GM12865 (cell line): ENCODE measurements around the gene METTL26.

Experiments used
- DNase-seq: peaks from one replicate; pipeline ENCODE4 v3.0.0; 2010; ENCODE audit warnings: low read depth
- H3K4me3 ChIP-seq: 2 replicates; pipeline ENCODE4 v1.5.1; 2011; ENCODE audit warnings: mild to moderate bottlenecking, low read depth, low read length, control low read depth
- TF ChIP-seq, protein P1 (sequence below): IDR thresholded peaks from 2 replicates; pipeline ENCODE4 v1.5.1; 2011; ENCODE audit warnings: low read length, control low read depth, low read depth, inconsistent platforms; ENCODE audit not compliant: insufficient read depth; ENCODE audit errors: missing control alignments

Gene METTL26

DNA sequence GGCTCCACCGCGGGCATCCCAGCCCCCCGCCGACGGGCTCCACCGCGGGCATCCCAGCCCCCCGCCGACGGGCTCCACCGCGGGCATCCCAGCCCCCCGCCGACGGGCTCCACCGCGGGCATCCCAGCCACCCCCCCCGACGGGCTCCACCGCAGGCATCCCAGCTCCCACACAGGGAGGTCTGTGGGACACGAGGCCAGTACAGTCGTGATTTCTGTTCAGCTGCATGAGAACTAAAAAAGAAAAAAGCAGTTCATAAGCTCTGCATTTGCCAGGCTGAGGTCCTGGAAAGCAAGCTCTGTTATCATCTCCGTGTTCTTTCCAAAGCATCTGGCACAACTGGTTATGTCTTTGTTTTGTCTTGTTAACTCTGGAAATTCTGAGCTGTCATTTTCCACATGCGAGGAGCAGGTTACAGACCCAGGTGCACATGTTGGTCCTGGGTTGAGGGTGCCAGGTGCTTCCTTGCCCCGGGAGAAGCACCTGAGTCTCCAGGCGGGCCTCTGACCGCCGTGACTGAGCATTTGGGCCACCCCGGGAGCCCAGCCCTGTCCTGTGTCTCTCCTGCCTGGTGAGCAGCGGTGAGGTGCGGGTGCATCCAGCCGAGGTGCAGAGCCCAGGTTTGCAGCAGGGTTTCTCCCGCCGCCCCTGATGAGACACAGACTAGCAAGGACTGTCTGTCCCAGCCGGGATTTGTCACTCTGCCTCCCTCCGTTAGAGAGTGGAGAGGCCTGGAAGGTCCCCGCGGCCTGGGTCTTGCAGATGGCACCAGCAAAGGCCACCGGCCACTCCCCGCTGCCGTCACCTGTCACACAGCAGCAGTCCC is 15.2 kb downstream of the METTL26 start:
- no peak overlapping the region for H3K4me3 ChIP-seq
- DNase-seq = no peak
- TF ChIP-seq, protein P1, sequence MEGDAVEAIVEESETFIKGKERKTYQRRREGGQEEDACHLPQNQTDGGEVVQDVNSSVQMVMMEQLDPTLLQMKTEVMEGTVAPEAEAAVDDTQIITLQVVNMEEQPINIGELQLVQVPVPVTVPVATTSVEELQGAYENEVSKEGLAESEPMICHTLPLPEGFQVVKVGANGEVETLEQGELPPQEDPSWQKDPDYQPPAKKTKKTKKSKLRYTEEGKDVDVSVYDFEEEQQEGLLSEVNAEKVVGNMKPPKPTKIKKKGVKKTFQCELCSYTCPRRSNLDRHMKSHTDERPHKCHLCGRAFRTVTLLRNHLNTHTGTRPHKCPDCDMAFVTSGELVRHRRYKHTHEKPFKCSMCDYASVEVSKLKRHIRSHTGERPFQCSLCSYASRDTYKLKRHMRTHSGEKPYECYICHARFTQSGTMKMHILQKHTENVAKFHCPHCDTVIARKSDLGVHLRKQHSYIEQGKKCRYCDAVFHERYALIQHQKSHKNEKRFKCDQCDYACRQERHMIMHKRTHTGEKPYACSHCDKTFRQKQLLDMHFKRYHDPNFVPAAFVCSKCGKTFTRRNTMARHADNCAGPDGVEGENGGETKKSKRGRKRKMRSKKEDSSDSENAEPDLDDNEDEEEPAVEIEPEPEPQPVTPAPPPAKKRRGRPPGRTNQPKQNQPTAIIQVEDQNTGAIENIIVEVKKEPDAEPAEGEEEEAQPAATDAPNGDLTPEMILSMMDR = no peak

DNA sequence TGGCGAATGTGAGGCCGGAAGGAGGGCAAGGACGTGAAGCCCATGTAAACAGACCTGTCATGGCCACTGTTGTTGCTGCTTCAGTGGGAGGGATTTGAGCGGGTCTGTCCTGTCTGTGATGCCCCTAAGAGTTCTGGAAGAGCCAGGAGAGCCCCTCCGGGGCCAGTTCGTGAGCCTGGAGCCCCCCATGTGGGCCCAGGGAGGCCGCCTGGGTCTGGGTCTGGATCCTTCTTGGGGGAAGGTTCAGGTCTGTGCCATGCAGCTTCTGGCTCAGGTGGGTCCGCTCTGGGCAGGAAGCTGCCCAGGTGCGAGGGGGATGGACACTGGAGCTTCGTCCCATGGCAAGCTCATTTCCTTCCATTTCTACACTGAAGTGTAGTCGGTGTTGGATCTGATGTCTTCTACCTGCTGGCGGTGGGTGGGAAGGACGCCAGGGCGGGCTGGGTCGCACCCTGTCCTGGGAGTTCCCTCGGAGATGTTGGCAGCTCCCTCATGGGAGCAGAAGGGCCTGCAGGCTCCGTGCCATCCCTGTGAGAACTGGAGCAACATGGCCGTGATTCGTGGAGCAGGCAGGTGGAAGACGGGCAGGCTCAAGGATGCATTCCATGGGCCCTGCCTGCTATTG is 16.5 kb downstream of the METTL26 start:
- no peak overlapping the region for H3K4me3 ChIP-seq
- DNase-seq = no peak
- TF ChIP-seq, protein P1 = no peak

DNA sequence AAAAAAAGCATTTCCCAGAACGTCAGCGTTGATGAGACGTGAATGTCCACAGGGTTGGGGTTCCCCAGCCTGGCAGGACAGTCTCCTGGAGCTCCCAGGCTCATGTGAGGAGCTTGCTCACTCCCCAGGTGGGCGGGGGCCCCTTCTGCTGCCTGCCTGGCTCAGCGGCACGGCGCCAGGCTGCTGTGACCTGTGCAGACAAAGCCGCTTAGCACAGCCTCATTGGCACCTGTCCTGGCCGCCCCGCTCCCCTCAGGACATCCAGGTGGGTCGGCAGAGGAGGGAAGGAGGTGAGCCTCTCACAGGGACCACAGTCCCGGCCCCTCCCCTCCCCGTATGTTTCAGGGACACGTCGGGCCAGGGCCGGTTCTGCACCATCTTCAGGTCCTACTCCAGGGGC is 18.2 kb downstream of the METTL26 start:
- H3K4me3 ChIP-seq = no peak overlapping the region
- TF ChIP-seq, protein P1 = no peak
- no peak for DNase-seq

DNA sequence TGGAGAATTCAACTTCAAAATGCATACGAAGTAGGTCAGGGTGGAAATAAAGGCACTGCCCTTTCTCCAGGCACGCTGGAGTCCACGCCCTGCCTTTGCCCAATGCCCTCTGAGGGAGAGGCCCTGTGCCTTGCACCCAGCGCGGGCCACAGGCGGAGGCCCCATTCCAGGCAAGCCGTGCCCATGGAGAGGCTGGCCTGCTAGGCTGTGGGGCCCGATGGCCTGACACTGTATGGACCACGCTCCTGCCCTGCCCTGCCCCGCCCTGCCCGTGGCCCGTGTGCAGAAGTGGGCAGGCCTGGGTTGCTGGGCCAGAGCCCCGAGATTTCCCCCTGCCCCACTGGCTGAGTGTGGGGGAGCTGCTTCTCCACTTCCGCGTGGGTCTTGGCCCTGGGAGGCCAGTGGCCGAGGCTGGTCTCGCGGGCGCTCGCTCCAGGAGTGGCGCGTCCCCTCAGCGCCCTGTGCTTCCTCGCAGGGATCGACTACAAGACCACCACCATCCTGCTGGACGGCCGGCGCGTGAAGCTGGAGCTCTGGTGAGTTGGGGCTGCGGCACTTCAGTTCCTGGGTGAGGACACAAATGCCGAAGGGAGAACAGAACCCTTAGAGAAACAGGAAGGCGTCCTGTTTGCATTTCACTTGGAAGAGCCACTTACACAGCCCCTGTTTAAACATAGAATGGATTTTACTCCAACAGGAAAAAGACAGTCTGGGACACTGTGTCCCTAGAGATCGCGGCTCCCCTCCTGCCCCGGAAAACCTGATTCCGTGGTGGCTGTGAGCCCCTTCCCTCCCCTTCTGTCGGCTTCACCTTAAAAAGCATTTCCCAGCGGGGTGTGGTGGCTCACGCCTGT is 19.1 kb downstream of the METTL26 start:
- TF ChIP-seq, protein P1 = no peak
- H3K4me3 ChIP-seq = no peak overlapping the region
- no peak for DNase-seq

DNA sequence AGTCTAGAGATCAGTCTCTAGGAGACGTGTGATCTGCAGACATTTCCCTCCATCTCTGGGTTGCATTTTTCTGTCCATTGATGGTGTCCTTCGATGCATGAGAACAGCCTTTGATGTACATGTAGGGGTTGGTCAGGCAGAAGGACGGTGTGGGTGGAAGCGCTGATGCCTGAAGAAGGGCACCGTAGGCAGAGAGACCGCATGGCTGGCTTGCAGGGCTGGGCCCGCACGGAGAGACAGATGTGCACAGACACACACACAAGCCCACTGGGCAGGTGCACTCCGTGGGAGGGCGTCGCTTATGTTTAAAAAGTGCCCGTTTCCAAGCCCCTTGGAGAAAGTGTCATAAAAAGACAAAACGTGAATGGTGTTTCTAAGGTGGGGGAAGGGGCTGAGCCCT is 21.0 kb downstream of the METTL26 start:
- H3K4me3 ChIP-seq = no peak overlapping the region
- TF ChIP-seq, protein P1 = no peak
- no peak for DNase-seq

DNA sequence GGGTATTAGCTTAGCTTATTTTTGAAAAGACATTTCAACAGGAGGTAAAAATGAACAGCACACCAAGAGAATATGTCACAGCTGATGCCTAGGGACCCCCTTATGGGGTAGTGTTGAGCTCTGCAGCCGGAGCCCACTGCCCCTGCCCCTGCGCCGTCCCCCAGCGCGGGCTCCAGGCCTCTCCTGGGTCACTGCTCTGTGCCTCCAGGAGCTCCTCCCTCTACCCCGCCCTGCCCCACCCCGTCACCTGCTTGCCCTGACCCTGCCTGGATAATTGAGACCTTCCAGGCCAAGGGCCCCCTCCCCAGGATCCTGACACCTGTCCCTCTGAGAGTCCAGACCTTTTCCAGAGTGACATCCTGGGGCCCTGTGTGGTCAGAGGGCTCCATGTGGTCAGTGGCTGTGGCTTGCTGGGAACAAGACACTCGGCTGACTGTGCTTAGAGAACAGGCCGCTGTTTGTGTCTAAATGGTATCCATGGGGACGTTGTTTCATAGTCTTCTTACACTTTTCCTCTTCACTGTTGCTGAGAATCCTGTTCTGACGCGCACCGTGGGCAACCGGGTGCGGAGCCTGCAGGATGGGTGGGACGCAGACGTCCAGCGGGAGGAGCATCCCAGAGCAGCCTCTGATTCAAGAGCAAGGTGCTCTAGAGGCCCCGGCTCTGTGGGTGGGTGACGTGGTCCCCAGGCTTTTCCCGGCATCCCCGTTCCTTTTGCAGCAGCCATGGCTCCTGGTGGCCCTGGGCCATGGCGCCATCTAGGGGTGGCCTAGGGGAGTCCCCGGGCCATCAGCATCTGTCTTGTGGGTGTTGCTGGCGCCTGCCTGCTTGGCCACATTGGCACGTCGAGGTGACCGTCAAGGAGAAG is 25.4 kb downstream of the METTL26 start:
- DNase-seq = no peak
- H3K4me3 ChIP-seq = no peak overlapping the region
- TF ChIP-seq, protein P1 = peak; percentile 57
